Kidney (tissue), 14 donors: ENCODE measurements around the gene PITPNM1. TPM values are rescaled to one million over a fixed set of nuclear protein-coding genes. Genes with fewer than 3 reads are reported as not detected.

Experiments used
- DNase-seq, 5 donors: peaks; one replicate each; pipeline ENCODE4 v3.0.0-alpha.2; 2013 to 2020
- FAIRE-seq: peaks from 2 replicates; lab custom pipeline; 2012; peaks lifted over from hg19 to GRCh38; lab: Jason Lieb, UNC
- H3K27ac ChIP-seq, 2 donors: one replicate each; pipeline ENCODE4 v1.7.0; 2013; ENCODE audit warnings: low read depth in 2 of 2, low read length in 2 of 2, inconsistent platforms in 1 of 2
- H3K27me3 ChIP-seq: one replicate; pipeline ENCODE4 v1.7.1; 2013; ENCODE audit warnings: low read length, inconsistent platforms; ENCODE audit not compliant: control insufficient read depth, insufficient read depth
- H3K36me3 ChIP-seq, 3 donors: one replicate each; pipeline versions ENCODE4 v1.7.0 to v1.7.1; 2013; ENCODE audit warnings: low read length in 3 of 3, control low read depth in 1 of 3, inconsistent platforms in 1 of 3; ENCODE audit not compliant: insufficient read depth in 3 of 3, control insufficient read depth in 2 of 3
- H3K4me1 ChIP-seq, 3 donors: one replicate each; pipeline versions ENCODE4 v1.7.0 to v1.7.1; 2013; ENCODE audit warnings: low read length in 3 of 3, inconsistent platforms in 1 of 3, low read depth in 1 of 3; ENCODE audit not compliant: control insufficient read depth in 2 of 3, insufficient read depth in 2 of 3
- H3K4me3 ChIP-seq, 3 donors: one replicate each; pipeline versions ENCODE4 v1.7.0 to v1.8.1; 2013; ENCODE audit warnings: low read length in 3 of 3, control low read depth in 1 of 3, inconsistent platforms in 1 of 3
- H3K9ac ChIP-seq, 3 donors: one replicate each; pipeline versions ENCODE4 v1.7.0 to v1.7.1; 2013; ENCODE audit warnings: low read length in 3 of 3, control low read depth in 1 of 3, inconsistent platforms in 1 of 3
- H3K9me3 ChIP-seq, 3 donors: one replicate each; pipeline versions ENCODE4 v1.7.0 to v1.7.1; 2013; ENCODE audit warnings: low read length in 3 of 3, control low read depth in 1 of 3, inconsistent platforms in 1 of 3; ENCODE audit not compliant: control insufficient read depth in 2 of 3, insufficient read depth in 1 of 3
- CTCF ChIP-seq: IDR thresholded peaks from 3 replicates; pipeline ENCODE4 v1.5.1; 2012; ENCODE audit warnings: mild to moderate bottlenecking, moderate library complexity, borderline replicate concordance; ENCODE audit not compliant: insufficient read depth; ENCODE audit errors: extremely low read depth
- intact Hi-C: fragments of 100-400 bp; cut with DNase I; formaldehyde crosslinking; loops from one replicate; pipeline ENCODE4 v1.11.1; 2022
- polyA plus RNA-seq: library from polyadenylated mRNA; stranded (reverse); fragments of 350-450 nt; fragmentation: Illumina TruSeq; extraction: RNeasy Lipid Tissue Mini Kit (QIAGEN cat#74804); gene quantifications from one replicate; pipeline ENCODE4 v1.2.3, GENCODE V29; 2014; ENCODE audit warnings: low read depth, low replicate concordance; ENCODE audit not compliant: insufficient read depth
- total RNA-seq: library from RNA; stranded (reverse); fragmentation: NEBNext Ultra II Directional; extraction: Animal tissue kit (Norgen Biotek cat#: 25700); gene quantifications from one replicate; pipeline ENCODE4 v1.2.1, GENCODE V29; 2021
- donor health status: control.
- donor health status: control.
- donor health status: control.
- donor health status: control.
- donor health status: control.
- donor health status: DM: yes; HTN: yes; CAD: no.
- donor health status: Normal renal cell carcinoma (clear cell type).

PITPNM1 gene
- total and polyA plus RNA-seq, 2 donors from 2014 or later, result 19.3 to 74.7 TPM

- intact Hi-C loops, result no loop called here
- TF ChIP-seq CTCF, result no peak
- DNase-seq (no peak), FAIRE-seq (no peak)
- no peaks in the 10 kb centered on the region for H3K9me3 ChIP-seq
- no peaks in the 10 kb centered on the region for H3K27me3 ChIP-seq
- H3K4me1 ChIP-seq, result peaks cover 0 to 19% (median 11%) of the 10 kb centered on the region in 3 donors
- no peak overlapping the region for H3K27ac ChIP-seq
- no peak overlapping the region for H3K9ac ChIP-seq
- H3K4me3 ChIP-seq, result no peak overlapping the region
- no peaks in the 10 kb centered on the region for H3K36me3 ChIP-seq
Observed at GRCh38 chr11:67543585-67543984, 38.4 kb upstream of the PITPNM1 start.

GRCh38 chr11:67542971-67543370, 37.8 kb upstream of the PITPNM1 start:
- Histone ChIP-seq H3K4me1 (peaks cover 0 to 19% (median 11%) of the 10 kb centered on the region in 3 donors), H3K27me3 (no peaks in the 10 kb centered on the region), H3K4me3 (no peak overlapping the region), H3K27ac (no peak overlapping the region), H3K36me3 (no peaks in the 10 kb centered on the region), H3K9ac (no peak overlapping the region), H3K9me3 (no peaks in the 10 kb centered on the region)
- no peak for FAIRE-seq
- no peak for DNase-seq
- intact Hi-C loops, result no loop called here
- TF ChIP-seq CTCF, result no peak

GRCh38 chr11:67542169-67542568, 37.0 kb upstream of the PITPNM1 start:
- Histone ChIP-seq H3K27ac (no peak overlapping the region), H3K36me3 (no peaks in the 10 kb centered on the region), H3K4me1 (peaks cover 0 to 19% (median 11%) of the 10 kb centered on the region in 3 donors), H3K27me3 (no peaks in the 10 kb centered on the region), H3K9me3 (no peaks in the 10 kb centered on the region), H3K9ac (no peak overlapping the region), H3K4me3 (no peak overlapping the region)
- intact Hi-C loops, result no loop called here
- FAIRE-seq (no peak), DNase-seq (no peak)
- no peak for TF ChIP-seq CTCF

- no peak for FAIRE-seq
- intact Hi-C loops, result no loop called here
- no peak for TF ChIP-seq CTCF
Observed at GRCh38 chr11:67541198-67541597, 36.0 kb upstream of the PITPNM1 start.

More at GRCh38 chr11:67541198-67541597, 36.0 kb upstream of the PITPNM1 start:
- Histone ChIP-seq H3K9ac (no peak overlapping the region), H3K4me1 (peaks cover 0 to 17% (median 11%) of the 10 kb centered on the region in 3 donors), H3K4me3 (no peak overlapping the region), H3K36me3 (no peaks in the 10 kb centered on the region), H3K9me3 (no peaks in the 10 kb centered on the region), H3K27ac (no peak overlapping the region), H3K27me3 (no peaks in the 10 kb centered on the region)
- DNase-seq, result no peak
